Measurements from ENCODE around the gene SCYGR1.
"Not testable (repeated sequence)": the region's sequence is repeated elsewhere in the genome, so short reads cannot be mapped to it uniquely, and the experiment has no call there.

SCYGR1 gene

DNA sequence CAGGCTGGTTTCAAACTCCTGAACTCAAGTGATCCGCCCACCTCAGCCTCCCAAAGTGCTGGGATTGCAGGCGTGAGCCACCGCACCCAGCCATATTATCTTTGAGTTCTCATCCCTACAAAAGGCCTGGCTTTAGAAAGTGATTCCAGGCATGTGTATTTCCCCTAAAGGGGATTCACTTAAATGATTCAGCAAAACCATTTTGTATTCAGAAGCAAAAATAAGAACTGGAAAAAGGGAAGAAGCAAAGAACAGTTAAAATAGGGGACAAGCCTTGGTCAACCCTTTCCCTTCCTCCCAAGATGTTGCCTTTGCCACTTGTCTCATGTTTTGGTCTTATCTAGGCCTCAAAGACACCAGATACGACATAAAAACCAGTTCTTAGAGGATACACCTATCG lies 19.2 kb downstream of the SCYGR1 start:
- DNase-seq, result no peak

DNA sequence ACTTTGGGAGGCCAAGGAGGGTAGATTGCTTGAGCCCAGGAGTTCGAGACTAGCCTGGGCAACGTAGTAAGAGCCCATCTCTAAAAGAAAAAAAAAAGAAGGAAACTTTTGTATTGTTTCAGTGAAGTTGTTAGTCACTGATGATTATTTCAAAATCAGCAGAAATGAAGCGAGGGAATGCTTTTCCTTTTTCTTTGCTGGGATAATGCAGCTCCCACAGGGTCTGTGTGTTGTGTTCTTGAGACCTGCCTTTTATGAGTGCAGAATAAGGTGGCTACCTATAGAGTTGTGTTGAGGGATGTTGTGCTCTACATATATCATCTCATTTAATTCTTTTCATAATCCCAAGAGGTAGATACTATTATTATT lies 20.3 kb downstream of the SCYGR1 start:
- no peak for DNase-seq

DNA sequence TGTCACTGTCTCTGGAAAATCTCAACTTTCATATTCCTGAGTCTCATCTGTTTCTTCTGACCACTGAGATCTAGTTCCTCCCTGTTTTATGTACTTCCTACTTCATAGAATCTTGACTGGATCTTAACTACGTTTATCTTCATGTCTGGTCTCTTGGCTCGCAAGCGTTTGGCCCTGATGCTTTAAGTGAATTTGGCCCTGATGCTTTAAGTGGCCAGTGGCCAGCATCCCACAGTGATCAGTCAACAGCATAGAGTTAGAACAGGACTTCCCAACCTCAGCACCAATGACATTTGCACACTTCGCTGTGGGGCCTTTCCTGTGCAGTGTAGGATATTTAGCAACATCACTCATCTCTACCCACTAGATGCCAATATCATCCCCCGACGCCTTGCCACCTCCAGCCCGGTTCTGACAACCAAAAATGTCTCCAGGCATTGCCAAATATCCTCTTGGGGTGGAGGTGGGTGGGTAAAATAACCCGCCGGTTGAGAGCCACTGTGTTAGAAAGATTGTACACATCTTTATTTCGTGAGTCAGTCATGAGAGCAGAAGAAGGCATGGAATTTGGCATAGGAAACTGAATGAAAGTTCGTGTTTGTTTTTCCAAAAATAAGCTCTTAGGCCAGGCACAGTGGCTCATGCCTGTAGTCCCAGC lies 20.9 kb downstream of the SCYGR1 start:
- no peak for DNase-seq

DNA sequence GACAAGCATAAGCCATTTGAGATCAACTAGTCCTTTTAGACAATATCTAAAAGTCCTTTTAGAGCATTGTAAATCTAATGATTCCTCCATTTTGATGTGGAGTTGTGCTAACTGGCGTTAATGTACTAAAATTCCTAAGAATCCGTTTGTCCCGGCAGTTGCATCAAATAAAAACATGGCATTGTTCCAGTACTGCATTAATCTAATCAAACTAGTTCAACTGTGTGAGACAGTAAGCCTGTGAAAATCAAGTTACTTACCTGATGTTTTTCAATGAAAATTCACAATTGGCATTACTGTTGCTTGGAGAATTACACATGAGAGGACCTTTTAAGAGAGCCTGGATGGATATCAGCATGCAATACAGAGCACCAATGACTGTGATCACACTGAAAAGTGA lies 21.9 kb downstream of the SCYGR1 start:
- DNase-seq, result no peak

DNA sequence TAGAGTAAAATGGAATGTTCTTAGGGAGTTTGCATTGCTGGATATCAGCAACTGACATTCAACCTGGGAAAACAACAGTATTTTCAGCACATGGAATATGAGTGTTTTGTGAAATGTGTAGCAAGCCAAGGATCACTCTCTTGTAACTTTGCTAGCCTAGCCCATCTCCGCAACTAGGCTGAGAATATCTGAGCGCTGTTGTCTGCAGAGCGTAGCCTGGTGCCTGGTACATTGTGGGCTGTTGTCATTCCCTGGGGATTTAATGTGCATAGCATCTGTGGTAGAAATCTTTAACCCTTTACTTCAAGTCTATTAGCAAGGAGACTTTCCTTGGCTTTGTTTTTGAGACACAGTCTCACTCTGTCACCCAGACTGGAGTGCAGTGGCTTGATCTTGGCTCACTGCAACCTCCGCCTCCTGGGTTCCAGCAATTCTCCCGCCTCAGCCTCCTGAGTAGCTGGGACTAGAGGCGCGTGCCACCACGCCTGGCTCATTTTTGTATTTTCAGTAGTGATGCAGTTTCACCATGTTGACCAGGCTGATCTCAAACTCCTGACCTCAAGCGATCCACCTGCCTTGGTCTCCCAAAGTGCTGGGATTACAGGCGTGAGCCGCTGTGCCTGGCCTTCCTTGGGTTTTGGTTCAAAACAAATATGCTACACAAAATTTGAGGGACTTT lies 23.0 kb downstream of the SCYGR1 start:
- DNase-seq, result not testable (repeated sequence)

DNA sequence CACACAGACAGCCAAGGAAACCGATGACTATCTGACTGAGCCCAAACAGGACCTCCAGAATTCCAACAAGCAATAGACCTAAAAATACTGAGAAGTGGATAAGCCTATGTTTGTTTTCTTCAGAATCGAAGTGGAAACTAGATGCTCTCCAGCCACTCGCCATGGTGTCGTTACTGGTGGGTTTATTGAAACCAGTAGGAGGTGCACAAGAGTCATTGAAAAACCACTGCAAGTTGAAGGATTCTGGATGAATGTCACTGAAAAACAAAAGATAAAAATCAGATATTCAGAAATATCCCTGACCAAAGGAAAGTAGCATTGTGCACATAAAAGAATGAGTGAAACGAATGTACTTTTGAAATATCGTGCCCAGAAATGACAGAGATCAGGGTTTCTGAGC lies 24.0 kb downstream of the SCYGR1 start:
- no peak for DNase-seq

DNA sequence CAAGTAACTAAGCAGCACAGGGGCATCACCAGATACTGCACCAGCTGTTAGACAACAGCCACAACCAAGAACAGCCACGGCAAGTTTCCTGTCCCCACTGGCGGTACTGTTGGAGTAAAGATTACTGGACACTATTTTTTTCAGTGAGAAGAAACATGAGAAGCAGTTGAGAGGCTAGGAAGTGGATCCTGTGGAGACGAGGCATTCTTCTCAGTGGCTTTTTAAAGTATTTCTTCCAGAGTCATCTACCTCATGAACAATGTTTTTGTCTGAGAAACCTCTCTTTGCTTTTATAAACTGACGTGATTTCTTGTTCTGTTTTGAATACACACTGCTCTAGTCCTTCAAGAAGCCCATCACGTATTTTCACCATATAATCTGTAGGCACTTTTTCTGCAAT lies 27.4 kb downstream of the SCYGR1 start:
- DNase-seq, result no peak

DNA sequence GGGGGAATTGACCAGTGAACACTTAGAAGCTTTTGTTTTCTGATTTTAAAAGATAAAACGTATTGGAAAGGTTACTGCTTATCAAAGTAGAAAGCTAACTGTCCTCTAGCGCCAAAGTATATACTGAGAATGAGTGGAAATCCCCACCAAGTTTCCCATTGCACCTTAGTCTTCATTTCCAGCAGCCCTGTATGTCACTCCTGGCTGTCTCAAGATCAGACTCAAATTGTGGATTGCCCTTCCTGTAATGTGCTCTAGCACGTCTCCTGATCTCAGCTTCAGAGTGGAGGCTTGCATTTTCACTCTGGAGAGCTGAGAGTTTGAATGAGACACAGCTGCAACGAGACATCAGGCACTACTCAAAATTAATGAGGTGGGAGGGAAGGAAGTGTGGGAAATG lies 36.1 kb downstream of the SCYGR1 start:
- no peak for DNase-seq

DNA sequence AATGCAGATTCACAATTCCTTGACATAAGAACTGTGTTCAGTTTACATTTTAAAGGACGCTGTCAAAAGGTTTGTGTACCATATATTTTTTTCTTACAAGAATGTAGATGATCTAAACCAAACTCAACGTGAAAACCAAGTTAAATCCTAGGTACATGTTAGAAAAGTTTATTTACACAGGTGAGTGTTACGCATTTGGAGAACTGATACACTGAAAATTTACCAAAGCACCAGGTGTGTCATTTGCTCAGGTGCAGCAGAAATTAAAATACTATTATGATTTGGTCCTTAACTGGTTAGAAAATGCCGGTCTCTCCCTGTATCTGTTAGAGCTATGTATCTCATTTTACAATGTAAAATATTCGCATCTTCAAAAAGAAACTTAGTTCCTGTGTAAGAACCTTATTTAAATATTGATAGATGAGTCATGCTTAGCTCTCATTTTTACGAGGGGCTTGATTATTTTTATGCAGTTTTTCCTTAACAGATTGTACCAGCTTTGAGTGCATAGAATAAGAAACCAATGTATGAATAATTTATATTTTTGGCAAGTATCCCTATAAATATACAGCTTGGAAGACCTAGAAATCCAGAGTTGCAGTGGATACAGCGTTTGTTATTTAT lies 37.6 kb downstream of the SCYGR1 start:
- no peak for DNase-seq

DNA sequence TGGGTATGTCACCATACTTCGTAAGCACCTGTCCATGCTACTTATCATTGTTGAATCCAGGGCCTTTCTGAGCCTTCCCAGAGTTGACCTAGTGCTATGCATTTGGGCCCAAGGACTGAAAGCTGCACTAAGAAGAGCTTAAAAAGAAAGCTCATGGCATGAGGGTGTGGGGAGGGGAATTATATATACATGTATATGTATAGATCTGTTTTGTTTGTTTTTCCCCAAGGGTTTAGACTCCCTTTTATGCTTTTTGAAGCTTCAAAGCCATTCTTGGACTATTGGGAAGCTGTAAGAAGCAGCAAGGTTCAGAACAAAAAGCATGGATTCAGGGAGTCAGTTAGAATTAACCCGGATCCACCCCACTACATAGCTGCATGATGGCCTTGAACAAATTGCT lies 39.4 kb downstream of the SCYGR1 start:
- no peak for DNase-seq

DNA sequence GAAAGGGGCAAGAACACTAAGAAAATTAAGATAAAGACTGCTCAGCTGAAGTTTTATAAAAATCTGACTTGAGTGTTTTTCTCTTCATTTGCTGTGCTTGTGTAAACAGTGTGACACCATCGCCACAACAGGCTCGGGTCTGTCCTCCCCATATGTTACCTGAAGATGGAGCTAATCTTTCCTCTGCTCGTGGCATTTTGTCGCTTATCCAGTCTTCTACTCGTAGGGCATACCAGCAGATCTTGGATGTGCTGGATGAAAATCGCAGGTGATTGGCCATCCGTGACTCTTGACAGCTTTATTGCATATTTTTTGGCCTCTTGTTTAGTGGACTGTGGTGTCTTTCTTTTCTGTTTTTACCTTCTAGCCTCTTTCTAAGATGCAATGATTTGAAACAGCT lies 40.6 kb downstream of the SCYGR1 start:
- DNase-seq, result no peak

DNA sequence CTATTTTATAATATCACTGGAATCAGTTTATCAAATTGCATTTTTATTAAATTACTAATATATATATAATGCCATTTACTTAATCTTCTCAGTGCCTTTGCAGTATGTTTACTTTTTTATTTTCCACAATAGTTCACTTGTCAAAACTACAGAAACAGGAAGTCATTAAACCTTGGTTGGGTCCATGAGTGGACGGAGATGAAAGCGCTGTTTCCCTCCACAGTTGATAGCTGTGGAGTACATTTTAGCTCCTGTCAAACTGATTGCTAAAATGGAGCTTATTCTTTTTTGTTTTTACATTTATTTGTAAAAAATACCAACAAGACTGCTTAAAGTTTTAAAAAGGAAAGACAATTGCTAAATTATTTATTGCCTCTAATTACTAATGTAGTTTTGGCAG lies 43.5 kb downstream of the SCYGR1 start:
- DNase-seq, result no peak

DNA sequence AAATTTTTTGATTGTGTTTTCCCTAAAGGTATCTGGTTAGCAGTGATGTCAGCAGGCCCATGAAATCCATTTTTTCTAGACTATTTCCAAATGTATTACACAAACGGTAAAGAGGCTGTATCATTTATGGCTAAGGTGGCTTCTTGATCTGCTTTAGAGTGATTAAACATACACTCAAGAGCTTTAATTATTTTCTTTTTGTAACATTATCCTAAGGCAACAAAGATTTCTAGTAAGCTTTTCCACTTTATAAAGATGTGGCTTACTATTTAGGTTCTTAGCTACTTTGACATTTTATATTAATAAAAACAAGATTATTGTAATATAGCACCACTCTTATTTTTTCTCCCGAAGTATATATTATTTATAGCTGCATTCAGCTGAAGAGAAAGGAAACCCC lies 46.2 kb downstream of the SCYGR1 start:
- no peak for DNase-seq

DNA sequence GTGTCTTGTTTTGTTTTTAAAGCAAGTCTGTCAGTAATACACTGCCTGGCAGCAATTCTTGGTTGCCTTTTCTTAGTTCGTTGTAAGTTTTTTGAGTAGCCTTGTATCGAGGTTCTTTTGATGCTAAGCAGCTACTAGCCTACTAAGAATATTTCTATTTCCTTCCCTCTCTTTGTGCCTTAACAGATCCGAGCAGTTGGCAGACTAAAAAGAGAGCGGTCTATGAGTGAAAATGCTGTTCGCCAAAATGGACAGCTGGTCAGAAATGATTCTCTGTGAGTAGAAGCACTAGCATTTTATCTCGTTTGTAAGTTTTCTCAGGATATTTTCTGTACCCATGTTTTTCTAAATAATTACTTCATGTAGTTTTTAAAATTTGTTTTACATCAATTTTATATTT lies 47.6 kb downstream of the SCYGR1 start:
- DNase-seq, result no peak

DNA sequence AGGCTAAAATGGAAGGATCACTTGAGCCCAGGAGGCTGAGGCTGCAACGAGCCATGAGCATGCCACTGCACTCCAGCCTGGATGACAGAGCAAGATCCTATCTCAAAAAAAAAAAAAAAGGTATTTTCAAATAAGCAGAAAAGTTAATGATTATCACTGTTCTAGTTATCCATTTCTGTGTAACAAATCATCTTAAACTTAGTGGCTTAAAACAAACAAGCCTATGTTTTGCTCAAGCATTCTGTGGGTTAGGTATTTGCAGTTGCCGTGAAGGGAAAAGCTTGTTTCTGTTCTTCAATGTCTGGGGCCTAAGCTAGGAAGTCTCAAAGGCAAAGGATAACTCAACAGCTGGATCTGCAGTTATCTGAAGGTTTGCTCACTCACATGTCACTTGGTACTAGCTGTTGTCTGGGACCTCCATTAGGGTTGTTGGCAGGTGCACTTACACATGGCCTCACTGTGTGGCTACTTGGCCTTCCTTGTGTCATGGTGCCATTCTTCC lies 48.6 kb downstream of the SCYGR1 start:
- no peak for DNase-seq

All from T-helper 1 cell (primary cell).